ENCODE measurements around the gene PLXNA2.

- TF ChIP-seq ZNF7 (CRISPR knock-in tag; IDR thresholded peaks at IDR 0.05): no peak
- TF ChIP-seq CTCF (CRISPR knock-in tag; IDR thresholded peaks at IDR 0.05): no peak
- no peak for TF ChIP-seq ZBTB14 (CRISPR knock-in tag; IDR thresholded peaks at IDR 0.05)
- TF ChIP-seq GABPA (IDR thresholded peaks at IDR 0.05; ENCODE audit: low read depth, low read length): no peak
- no peak for TF ChIP-seq GABPA (CRISPR knock-in tag; IDR thresholded peaks at IDR 0.05; ENCODE audit: low read depth)
- no peak for TF ChIP-seq ZNF639 (CRISPR knock-in tag; conservative IDR thresholded peaks at IDR 0.05)
Measured at GRCh38 chr1:208225954-208226937, 17.9 kb downstream of the PLXNA2 start.

All from HepG2 (cell line).